GM19372 (cell line): ENCODE data around the gene PHC2.

Source experiments
- ATAC-seq: cut with Tn5 transposase; IDR thresholded peaks from one replicate; pipeline ENCODE4 v1.9.1; 2021; ENCODE audit warnings: mild to moderate bottlenecking, low read depth, moderate library complexity; ENCODE audit not compliant: unreplicated experiment

PHC2 gene

DNA sequence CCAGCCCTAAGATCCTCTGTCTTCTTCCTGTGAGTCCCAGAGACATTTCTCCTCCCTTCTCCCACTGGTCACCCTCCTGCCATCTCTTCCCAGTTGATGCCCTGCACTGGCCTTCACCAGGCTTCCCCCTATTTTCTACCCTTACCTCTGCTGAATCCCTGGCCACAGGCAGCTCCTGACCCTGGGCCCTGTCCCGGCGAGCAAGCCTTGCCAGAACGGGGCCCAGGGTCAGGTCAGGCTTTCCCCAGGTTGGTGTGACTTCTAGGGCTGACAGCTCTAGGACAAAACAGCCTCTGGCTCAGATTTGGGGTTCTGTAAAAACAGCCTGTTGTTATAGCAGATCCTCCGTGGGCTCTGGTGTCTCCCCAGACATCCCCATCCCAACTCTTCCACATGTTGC is 57.3 kb downstream of the PHC2 start:
- no peak for ATAC-seq

- ATAC-seq: no peak
Observed at GRCh38 chr1:33372677-33373076, 58.2 kb downstream of the PHC2 start.

GRCh38 chr1:33372162-33372561 is 58.7 kb downstream of the PHC2 start:
- no peak for ATAC-seq

DNA sequence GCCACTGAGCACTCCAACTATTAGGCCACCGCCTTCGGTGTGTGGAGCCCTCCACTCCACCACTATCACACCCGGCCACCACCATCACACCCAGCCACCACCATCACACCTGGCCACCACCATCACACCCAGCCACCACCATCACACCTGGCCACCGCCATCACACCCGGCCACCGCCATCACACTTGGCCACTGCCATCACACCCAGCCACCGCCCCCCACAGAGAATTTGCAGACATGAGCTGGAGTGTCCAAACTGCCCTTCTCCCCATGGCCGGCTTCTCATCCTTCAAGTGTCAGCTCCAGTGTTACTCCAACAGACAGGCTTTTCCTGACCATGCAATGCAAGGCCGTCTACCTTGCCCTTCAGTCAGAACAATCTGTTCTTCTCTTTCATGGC is 59.6 kb downstream of the PHC2 start:
- ATAC-seq: no peak

DNA sequence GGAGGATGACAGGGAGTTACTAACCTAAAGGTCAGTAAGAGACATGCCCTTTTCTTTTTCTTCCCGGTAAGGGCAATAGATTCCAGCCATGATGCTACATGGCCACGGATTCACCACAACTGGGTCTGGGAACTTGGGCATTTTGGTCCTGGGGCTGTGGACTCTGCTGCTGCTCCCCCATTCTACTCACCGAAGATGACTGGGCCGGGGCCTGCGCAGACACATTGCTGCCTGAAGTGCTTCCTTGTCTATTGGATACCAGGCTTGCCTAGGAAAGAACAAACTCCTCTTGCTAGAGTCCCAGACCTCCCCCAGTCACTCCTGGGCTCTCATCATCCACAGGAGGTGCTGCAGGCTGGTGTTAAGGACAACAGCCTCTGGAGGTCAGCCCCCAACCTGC is 60.1 kb downstream of the PHC2 start:
- ATAC-seq: no peak

GRCh38 chr1:33370301-33370700 is 60.6 kb downstream of the PHC2 start:
- ATAC-seq: no peak

DNA sequence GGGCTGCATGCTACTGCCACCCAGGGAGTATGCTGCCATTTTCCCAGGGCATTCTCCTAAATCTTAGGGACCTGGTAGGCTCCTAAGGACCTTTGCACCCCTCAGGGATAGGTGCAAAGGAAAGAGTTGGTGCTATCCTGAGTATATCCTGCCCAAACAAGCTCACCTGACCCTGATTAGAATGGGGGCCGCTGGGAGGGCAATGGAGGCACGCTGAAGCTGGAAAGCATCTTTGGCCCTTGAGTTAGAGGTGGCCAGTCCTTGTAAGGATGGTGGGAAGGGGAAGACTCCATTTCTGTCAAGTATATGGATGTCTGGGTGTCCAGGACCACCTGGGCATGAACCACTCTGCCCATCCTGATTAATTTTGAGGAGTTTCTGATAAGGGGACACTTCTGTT is 61.1 kb downstream of the PHC2 start:
- no peak for ATAC-seq

DNA sequence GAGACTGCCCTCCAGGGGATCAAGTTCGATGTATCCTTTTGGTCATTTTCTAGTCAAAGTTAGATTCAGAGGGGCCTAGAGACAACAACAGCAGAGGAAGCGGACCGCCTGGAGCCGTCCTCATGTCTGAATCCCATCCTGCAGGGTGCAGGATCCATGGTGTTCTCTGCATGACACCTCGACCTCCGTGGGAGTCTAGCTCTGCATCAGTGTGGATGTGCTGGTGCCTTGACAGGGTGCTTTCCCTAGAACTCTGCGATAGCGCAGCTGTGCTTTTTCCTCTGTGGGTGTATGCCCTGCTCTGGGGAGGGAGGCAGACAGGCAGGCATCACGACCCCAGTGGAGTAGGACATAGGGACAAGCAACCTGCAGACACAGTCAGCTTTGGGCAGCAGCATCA is 61.8 kb downstream of the PHC2 start:
- no peak for ATAC-seq

DNA sequence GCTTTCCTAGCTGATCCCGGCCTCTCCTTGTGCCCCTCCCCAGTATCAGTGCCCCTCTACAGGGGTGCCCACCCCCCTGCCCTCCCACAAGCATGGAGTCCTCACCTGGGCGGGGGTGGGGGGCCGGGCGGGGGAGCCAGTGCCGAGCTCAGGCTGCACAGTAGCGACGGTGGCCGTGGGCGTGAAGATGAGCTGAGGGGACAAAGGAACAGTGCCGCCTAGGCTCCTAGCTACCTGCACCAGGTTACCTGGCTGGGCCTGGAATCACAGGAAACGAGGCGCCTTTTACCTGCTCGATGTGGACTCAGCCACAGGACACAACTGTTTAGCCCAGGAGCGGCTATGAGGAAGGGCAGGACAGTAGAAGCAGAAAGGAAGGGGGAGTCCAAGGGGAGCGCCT is 62.5 kb downstream of the PHC2 start:
- ATAC-seq: no peak

- ATAC-seq: no peak
Observed at GRCh38 chr1:33367485-33368405, 63.1 kb downstream of the PHC2 start.

GRCh38 chr1:33366762-33367484 is 64.0 kb downstream of the PHC2 start:
- ATAC-seq: no peak

GRCh38 chr1:33365560-33365997 is 65.3 kb downstream of the PHC2 start:
- ATAC-seq: no peak

DNA sequence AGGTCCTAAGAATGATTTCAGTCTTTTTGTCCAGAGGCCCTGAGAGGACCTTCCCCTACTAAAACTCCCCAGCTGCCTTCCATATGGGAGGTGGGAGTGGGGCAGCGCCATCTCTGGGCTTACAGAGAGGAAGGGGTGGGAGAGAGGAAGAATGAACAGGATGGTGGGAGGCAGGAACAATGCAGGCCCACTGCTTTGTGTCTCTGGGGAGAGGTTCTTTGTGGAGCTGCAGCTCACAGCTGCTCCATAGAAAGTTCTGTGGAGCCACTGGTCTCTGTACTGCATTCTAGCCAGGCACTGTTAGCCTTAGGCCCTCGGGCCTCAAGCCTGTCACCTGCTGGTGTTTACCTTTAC is 66.4 kb downstream of the PHC2 start:
- no peak for ATAC-seq

- no peak for ATAC-seq
Observed at GRCh38 chr1:33363470-33363861, 67.4 kb downstream of the PHC2 start.

- ATAC-seq: no peak
Observed at GRCh38 chr1:33363021-33363420, 67.9 kb downstream of the PHC2 start.

DNA sequence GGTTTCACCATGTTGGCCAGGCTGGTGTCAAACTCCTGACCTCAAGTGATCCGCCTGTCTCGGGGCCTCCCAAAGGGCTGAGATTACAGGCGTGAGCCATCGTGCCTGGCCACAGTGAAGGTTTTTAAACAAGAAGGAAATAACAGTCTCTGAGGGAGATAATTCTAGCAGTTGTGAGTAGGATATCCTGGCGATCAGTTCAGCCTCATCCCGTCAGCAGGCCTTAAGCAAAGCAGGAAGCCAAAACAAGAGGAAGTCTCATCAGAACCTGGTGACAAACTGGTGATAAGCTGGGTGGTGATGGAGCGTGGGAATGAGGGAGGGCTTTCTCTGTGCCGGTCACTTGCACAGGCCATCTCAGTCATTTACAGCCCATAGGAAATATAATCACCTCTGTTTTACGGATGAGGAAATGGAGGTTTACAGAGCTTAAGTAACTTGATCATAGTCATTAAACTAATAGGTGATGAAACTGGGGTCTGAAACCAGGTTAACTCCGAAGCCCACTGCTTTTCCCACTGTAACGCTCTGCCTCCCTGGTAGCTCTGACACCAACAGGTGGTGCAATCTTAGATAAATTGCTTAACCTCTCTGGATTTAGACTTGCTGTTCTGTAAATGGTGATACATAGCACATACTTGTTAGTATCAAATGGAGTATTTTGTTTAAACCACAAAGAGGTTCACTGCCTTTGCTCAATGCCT is 69.2 kb downstream of the PHC2 start:
- ATAC-seq: no peak

DNA sequence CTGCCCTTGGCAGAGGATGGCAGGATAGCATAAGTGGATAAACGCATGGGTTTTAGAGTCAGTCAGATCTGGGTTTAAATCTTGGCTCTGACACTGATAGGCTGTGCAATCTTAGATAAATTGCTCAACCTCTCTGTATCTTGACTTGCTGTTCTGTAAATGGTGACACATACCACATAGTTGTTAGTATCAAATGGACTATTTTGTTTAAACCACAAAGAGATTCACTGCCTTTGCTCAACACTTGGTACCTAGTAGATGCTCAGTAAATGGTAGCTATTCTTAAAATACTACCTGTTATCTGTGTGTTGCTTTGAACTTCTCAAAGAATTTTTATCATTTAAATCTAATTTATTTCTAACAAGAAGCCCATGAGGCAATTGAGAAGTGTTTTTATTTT is 70.5 kb downstream of the PHC2 start:
- ATAC-seq: no peak

DNA sequence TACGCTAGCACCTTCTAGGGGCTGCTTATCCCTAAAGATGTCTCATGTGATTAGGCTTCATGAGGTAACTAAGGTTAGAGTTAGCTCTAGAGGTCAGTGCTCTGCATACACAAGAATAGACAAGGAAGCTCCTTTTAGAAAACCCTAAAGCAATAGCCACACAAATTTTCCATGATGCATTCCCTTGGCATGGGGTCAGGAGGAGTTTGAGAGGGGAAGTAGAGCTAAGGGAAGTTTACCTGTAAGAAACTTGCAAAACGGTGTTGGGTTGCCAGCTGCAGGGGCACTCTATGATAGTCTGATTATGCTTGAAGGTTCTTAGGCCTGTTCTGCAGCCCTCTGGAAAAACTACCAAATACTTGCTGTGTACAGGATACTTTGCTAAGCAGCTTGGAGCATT is 71.0 kb downstream of the PHC2 start:
- no peak for ATAC-seq

GRCh38 chr1:33358795-33359503 is 71.9 kb downstream of the PHC2 start:
- ATAC-seq: no peak

GRCh38 chr1:33358114-33358794 is 72.6 kb downstream of the PHC2 start:
- ATAC-seq: no peak
